VCaP (cell line): Measurements from ENCODE around the gene SLC25A44.

Source experiments
- H3K27ac ChIP-seq: fragments of 450-650 bp; 2 replicates; pipeline ENCODE4 v1.5.1; 2017
- CTCF ChIP-seq: fragments of 450-650 bp; conservative IDR thresholded peaks from 2 replicates; pipeline ENCODE4 v1.5.1; 2017; ENCODE audit warnings: mild to moderate bottlenecking, moderate library complexity

The SLC25A44 gene

GRCh38 chr1:156244712-156245111 lies 50.8 kb downstream of the SLC25A44 start:
- H3K27ac ChIP-seq: no peak overlapping the region
- TF ChIP-seq CTCF: no peak

- no peak for TF ChIP-seq CTCF
- peak overlapping the region; percentile 40; the same call in 1 of the 2 replicates for H3K27ac ChIP-seq
Observed at GRCh38 chr1:156245451-156246232, 51.7 kb downstream of the SLC25A44 start.

GRCh38 chr1:156246241-156246780 lies 52.4 kb downstream of the SLC25A44 start:
- no peak for TF ChIP-seq CTCF
- H3K27ac ChIP-seq: peak overlapping the region; percentile 40; the same call in 1 of the 2 replicates

- no peak for TF ChIP-seq CTCF
- H3K27ac ChIP-seq: no peak overlapping the region
Observed at GRCh38 chr1:156246781-156247459, 53.0 kb downstream of the SLC25A44 start.

GRCh38 chr1:156247460-156248322 lies 53.8 kb downstream of the SLC25A44 start, which contains the start of gene PAQR6:
PAQR6 (minus strand) TSS chr1:156248056; CDS start chr1:156246731, 1,325 bp downstream.
- no peak for TF ChIP-seq CTCF
- H3K27ac ChIP-seq: no peak within 1 kb of the TSS

- H3K27ac ChIP-seq: no peak overlapping the region
- TF ChIP-seq CTCF: no peak
Observed at GRCh38 chr1:156248323-156248683, 54.4 kb downstream of the SLC25A44 start.

GRCh38 chr1:156249593-156249992 lies 55.7 kb downstream of the SLC25A44 start:
- TF ChIP-seq CTCF: no peak
- no peak overlapping the region for H3K27ac ChIP-seq
